Measurements from ENCODE around the gene AGTRAP. TPM values are rescaled to one million over a fixed set of nuclear protein-coding genes. Genes with fewer than 3 reads are reported as not detected.

Gene AGTRAP
- total and polyA plus RNA-seq, 9 of the 15 experiments (the other 6 are each of a cell fraction or from before 2014, with no cell fraction given), result 26.8 to 105 (median 57.5) TPM

GRCh38 chr1:11787251-11787803 is 51.4 kb downstream of the AGTRAP start (continued):
- TF ChIP-seq POLR2H (tag; IDR thresholded peaks at IDR 0.05; ENCODE audit: low read depth), result no peak
- no peak for TF ChIP-seq KDM2B (CRISPR knock-in tag; IDR thresholded peaks at IDR 0.05)
- TF ChIP-seq CXXC5 (CRISPR knock-in tag; IDR thresholded peaks at IDR 0.05), result peak; percentile 40
- peak; percentile 64; the same call in 1 of the 2 replicates for TF ChIP-seq ARID4B (CRISPR knock-in tag; IDR thresholded peaks at IDR 0.05)
- no peak for TF ChIP-seq ZNF134 (CRISPR knock-in tag; conservative IDR thresholded peaks at IDR 0.05)
- TF ChIP-seq ZNF12 (CRISPR knock-in tag; IDR thresholded peaks at IDR 0.05), result 0 out of 2 replicates have a peak, but pooled peaks have one; percentile 56
- no peak for TF ChIP-seq BCOR (IDR thresholded peaks at IDR 0.05)
- no peak for TF ChIP-seq ZBTB43 (CRISPR knock-in tag; IDR thresholded peaks at IDR 0.05)
- no peak for TF ChIP-seq NCOA2 (IDR thresholded peaks at IDR 0.05; ENCODE audit: partially characterized antibody in 2 of 2)
- no peak for TF ChIP-seq ZNF655 (CRISPR knock-in tag; IDR thresholded peaks at IDR 0.05)
- TF ChIP-seq U2AF2 (optimal IDR thresholded peaks at IDR 0.05; ENCODE audit: low read depth, low read length), result no peak
- TF ChIP-seq CTCF (IDR thresholded peaks at IDR 0.05 in 2 of 3, conservative IDR thresholded peaks at IDR 0.05 in 1 of 3; ENCODE audit: insufficient read depth in 2 of 3, low read depth in 1 of 3, low read length in 3 of 3), result no peak
- TF ChIP-seq ZFP36 (IDR thresholded peaks at IDR 0.05; ENCODE audit: low read depth, low read length, partially characterized antibody), result no peak
- TF ChIP-seq SIN3B (IDR thresholded peaks at IDR 0.05; ENCODE audit: low read depth), result no peak
- TF ChIP-seq NFIC (IDR thresholded peaks at IDR 0.05), result no peak
- no peak for TF ChIP-seq NFRKB (IDR thresholded peaks at IDR 0.05; ENCODE audit: low read depth)
- 0 out of 2 replicates have a peak, but pooled peaks have one; percentile 36 for TF ChIP-seq SUPT5H (IDR thresholded peaks at IDR 0.05)
- peak; percentile 73; the same call in 1 of the 2 replicates for TF ChIP-seq ATF6 (CRISPR knock-in tag; IDR thresholded peaks at IDR 0.05)
